Hematopoietic multipotent progenitor cell treated with erythropoietin and hydrocortisone succinate and interleukin-3 and kit ligand, for 6 days (in vitro differentiated cells): ENCODE data around the gene KCND3.
A peak's percentile ranks its signal among the peaks of the same experiment; 100 is the strongest.
"Not testable (repeated sequence)": the region's sequence is repeated elsewhere in the genome, so short reads cannot be mapped to it uniquely, and the experiment has no call there.

Experiments used
- DNase-seq: peaks from one replicate; pipeline ENCODE4 v3.0.0-alpha.2; 2015

The KCND3 gene

DNA sequence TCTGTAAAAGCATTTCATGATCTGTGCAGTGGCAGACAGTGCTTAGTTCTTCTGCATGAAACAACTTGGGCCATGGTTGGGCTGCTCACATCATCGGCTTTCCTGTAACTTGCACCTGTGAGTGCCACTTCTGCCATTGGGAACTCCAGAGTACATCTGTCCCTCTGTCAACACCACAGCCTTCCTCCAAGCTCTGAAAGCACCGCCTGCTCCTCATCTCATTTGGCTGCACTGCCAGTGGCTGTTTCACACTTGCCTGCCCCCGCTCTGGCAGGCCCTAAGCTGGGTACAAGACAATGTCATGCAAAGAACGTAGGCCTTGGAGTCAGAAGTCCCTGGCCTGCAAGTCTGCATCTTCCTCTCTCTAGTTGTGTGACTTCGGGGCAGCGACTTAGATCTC lies 187.4 kb downstream of the KCND3 start:
- no peak for DNase-seq

DNA sequence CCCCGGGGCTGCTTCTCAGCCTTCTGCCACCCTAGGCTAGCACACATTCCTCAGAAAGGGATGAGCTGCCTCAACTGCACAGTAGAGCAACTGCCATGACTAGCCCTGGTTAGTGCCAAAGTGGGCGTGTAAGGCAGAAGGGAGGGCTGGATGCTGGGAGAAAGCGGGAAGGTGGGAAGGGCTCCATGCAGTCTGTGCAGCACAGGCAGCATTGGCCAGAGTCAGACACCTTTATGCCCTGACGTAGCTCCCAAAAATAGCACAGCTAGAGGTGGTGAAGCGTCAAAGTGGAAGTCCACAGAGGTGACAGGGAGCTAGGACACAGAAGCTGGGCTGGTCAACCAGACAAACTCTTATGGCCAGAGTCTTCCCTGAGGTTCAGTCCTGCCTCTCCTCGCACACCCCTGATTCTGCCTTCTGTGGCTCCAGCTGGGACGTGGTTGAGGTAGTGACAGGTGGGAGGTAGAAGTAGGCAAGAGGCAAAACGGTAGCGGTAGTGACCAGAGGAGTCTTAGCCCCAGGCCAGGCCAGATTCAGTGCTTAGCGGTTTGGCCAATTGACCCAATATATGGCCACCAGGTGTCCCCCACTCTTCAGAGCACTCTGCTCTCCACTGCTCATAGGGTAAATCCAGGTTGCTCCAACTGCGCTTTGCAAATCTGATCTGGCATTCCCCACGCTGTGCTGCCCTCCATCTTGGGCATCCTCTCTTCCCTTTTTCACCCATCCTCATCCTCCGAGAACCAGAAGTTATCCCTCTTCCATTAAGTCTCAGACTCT lies 188.2 kb downstream of the KCND3 start:
- DNase-seq: no peak

- not testable (repeated sequence) for DNase-seq
Measured at GRCh38 chr1:111799722-111800121, 189.7 kb downstream of the KCND3 start.

DNA sequence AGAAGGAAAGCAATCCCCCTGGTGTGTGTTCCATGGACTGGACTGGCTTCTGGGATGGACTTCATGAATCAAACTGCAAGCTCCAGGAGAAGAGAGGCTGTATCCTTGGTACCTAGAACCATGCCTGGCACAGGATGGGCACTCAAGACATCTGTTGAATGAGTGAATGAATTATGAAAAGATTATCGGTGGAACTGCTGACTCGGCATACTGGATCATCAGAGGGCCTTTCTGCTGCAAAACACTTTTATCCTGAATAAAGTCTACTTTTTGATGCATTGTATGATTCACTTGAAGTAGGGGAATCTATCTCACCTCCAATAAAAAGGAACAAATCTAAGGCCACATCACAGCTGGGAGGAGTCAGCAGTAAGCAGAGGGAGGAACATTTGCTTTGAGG lies 190.9 kb downstream of the KCND3 start:
- no peak for DNase-seq

- no peak for DNase-seq
Measured at GRCh38 chr1:111795401-111795800, 194.1 kb downstream of the KCND3 start.

DNA sequence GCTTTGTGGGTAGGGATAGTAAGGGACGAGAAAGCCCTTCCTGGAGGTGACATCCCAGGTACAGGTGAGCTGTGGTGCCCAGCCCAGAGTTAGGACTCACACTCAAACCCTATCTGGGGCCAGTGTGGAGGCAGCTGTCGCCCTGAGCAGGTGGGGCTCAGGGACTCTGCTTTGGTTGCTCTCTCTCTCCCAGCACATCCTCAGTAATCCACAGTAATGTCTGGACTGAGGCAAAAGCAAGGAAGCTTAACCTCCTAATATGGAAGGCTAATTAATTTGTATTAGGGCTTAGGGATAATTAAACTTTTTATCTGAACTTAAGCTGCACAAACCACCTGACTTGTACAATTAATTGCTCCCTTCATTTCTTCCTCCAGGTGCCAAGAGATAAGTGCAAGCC lies 195.5 kb downstream of the KCND3 start:
- no peak for DNase-seq

DNA sequence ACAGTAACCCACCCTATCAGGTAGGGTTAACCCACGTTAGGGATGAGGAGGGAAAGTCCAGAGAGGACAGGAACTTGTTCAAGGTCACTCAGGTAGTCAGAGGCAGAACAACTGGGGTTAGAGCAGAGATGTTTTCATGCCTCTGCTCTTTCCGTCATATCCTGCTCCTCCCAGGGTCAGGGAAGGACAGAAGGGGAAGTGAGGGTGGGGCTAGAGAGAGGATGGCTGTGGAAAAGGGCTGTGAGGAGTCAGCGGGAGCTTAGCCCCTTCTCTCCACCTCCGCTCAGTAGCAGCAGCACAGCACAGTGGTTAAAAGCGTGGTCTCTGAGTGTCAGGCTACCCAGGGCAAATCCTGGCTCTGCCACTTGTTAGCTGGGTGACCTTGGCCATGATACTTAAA lies 197.2 kb downstream of the KCND3 start:
- no peak for DNase-seq

DNA sequence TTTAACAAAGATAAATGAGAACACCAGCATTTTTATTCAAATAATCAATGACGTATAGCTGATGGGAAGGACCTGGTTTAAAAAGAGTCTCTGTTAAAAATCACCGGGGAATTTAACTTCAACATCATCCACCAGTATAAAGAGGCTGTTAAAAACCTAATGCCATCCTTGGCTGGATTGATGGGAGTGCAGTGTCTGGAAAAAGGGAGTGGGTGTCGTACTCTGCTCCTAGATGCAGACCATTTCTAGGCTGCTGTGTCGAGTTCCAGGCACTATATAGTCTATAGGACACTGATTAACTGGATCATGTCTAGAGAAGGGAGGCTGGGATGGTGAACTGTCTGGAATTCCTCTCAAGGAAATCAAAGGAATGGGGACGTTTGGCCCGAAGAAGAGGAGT lies 197.7 kb downstream of the KCND3 start:
- no peak for DNase-seq

DNA sequence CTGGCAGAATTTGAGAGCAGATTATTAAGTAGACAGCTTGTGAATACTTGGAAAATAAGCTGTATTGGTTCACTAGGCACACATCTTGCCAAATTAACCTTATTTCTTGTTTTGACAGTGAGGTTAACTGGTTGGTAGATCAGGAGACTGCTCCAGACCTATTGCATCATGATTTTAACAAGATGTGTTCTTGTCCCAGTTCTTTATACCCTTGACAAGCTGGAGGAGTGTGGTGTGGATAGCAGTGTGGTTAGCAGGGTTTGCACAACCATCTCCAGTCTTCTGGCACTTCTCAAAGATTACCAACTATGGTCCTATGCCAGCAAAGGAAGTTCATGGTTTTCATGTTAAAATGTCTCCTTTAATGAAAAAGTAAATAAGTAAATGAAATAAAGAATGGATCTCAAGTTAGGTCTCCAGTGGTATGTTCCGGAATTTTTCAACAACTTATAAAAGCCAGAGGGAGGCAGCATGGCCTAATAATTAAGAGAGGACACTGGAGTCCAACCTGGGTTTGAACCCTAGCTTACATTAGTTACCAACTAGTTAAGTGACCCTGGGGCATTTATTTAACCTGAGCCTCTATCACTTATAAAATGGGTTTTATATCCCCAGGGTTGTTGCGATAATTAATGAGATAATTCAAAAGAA lies 199.7 kb downstream of the KCND3 start:
- peak; percentile 18 for DNase-seq

- DNase-seq: no peak
Measured at GRCh38 chr1:111789142-111789541, 200.3 kb downstream of the KCND3 start.

GRCh38 chr1:111786669-111787207 lies 202.7 kb downstream of the KCND3 start:
- DNase-seq: no peak

DNA sequence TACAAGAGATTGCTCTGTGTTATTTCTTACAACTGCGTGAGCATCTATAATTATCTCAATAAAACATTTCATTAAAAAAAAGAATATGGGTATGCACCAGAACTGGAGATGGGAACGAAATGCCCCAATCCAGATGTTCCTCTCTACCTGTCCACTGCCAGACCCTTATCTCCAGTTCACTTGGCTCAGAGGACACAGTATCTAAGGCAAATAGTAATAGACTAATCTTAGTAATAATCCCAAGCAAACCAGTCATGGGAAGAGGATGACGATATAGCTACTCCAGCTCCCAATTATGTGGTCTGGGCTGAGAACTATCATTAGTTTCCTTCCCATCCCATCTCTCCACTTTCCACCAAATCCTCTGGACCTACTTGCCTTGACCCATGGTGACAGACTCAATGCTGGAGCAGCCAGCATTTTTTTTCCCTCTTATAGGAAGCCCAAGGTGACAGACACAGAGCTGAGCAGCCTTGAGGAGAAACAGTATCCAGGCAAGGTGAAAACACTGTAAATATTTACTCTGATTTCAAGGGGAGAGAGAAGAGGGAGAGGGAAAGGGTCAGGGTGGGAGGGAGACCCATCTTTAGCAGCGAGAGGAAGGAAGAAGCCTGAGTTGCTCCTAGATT lies 205.1 kb downstream of the KCND3 start:
- DNase-seq: no peak

GRCh38 chr1:111779546-111779945 lies 209.9 kb downstream of the KCND3 start:
- no peak for DNase-seq

DNA sequence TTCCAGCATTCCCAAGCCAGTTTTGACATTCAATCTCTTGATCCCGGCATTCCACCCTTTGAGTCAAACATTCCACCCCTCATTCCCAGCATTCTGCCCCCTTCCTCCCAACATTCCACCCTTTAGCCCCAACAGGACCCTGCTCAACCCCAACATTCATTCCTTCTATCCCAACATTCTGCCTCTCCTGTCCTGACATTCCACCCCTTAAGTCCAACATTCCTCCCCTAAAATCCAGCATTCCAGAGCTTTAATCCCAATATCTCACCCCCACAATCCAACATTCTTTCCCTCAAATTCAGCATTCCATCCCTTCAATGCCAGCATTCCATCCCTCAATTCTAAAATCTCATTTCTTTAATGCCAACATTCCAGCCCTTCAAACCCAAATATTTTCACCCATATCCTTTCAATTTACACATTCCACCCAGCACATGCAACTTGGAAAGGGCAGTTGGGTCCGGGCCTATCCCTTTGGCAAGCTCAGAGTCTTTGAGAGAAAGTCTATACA lies 210.9 kb downstream of the KCND3 start:
- no peak for DNase-seq

- DNase-seq: no peak
Measured at GRCh38 chr1:111778066-111778465, 211.4 kb downstream of the KCND3 start.

- DNase-seq: no peak
Measured at GRCh38 chr1:111777301-111777700, 212.2 kb downstream of the KCND3 start.

DNA sequence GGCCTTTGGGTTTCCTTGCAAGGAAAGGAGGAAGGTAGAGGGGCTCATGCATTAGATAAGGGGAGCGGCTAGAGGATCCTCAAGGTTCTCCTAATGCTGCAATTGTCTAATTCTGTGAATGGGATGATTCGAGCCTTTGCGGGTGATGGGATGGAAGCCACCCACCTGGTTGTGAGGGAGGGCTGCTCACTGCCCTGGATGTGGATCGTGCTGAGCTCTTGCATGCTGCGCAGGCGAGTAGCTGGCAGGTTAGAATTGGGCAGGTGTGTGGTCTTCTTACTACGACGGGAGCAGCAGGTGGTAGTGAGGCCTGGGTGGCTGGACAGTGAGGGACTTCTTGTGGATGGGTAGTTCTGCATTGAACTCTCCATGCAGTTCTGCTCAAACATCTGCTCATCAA lies 212.6 kb downstream of the KCND3 start:
- no peak for DNase-seq

DNA sequence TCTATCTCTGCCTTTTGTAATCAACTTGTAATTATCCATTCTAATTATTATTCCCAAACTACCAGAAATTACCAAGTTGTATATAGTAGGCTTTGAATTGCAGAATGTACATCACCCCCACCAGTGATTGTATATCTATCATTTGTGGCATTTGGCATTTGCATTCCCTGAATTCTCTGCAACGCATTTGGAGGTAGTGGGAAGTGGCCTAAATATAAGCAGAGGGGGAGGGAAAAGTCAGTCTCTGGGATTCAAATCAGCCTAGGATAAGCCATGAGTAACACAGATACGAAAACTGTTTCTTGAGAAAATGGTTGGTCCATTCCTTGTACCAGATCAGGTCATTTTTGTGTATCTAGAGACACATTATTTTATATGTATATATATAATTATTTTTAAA lies 213.1 kb downstream of the KCND3 start:
- no peak for DNase-seq

DNA sequence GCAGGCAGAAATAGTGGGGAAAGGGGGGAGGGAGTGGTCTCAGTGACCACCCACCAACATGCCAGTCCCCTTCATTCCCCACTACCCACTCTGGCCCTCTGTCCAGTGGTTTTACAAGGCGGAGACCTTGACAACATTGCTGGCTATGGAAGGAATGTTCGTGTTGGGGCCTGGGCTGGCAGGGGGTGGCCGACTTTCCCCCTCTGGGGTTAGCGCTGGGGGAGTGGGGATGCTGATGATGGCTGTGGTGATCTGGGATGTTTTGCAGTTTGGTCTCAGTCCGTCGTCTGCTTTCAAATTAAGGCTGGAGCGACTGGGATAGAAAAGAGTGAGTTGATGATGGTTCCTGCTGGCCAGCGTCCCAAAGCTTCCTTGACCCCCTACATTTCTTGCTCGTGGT lies 213.5 kb downstream of the KCND3 start:
- DNase-seq: no peak

GRCh38 chr1:111770916-111771315 lies 218.6 kb downstream of the KCND3 start:
- no peak for DNase-seq

- peak; percentile 91 for DNase-seq
Measured at GRCh38 chr1:111769517-111770146, 219.8 kb downstream of the KCND3 start.

- DNase-seq: no peak
Measured at GRCh38 chr1:111768625-111769024, 220.8 kb downstream of the KCND3 start.

GRCh38 chr1:111768023-111768422 lies 221.4 kb downstream of the KCND3 start:
- DNase-seq: no peak
